Measurements from ENCODE around the gene ABHD2.

DNA sequence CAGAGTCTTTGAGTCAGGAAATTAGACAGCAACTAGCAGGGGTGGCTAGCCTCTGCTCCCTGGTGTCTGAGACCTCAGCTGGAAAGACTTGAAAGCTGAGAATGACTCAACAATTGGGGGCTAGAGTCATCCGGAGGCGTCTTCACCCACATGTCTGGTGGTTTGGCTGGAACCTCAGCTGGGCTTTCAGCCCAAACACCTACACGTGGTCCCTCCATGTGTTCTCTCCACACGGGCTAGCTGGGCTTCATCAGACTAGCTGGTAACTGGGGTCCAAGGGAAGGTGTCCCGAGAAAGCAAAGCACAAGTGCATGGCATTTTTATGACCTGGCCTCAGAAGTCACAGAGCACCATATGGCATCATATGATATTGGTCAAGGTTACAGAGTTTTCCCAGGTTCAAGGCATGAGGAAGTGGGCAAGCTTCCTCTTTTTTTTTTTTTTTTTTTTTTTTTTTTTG, 19.9 kb upstream of the ABHD2 start:
- no peak for TF ChIP-seq GATA2 (IDR thresholded peaks at IDR 0.05; ENCODE audit: low read depth, low read length)
- TF ChIP-seq GATA3 (IDR thresholded peaks at IDR 0.05; ENCODE audit: low read depth, low read length): no peak
